AG04449 (cell line): Measurements from ENCODE around the gene WDR83.

Experiments
- CTCF ChIA-PET: fragments of 350-600 bp; formaldehyde crosslinking; extraction: SDS; loops from one replicate; lab custom pipeline; 2021; ENCODE audit warnings: antibody characterized with exemption; lab: Yijun Ruan, JAX
- POLR2A ChIA-PET: fragments of 400-600, 350-600 bp; formaldehyde crosslinking; extraction: SDS; loops from one replicate; lab custom pipeline; 2020; ENCODE audit warnings: antibody characterized with exemption, inconsistent platforms; lab: Yijun Ruan, JAX
- DNase-seq: peaks from one replicate; pipeline ENCODE4 v3.0.0-alpha.2; 2010; ENCODE audit warnings: low read depth, low spot score
- H3K4me3 ChIP-seq: 2 replicates; pipeline ENCODE4 v1.5.1; 2011; ENCODE audit warnings: low read depth, mild to moderate bottlenecking, control low read depth, low read length
- CTCF ChIP-seq: IDR thresholded peaks from one replicate; pipeline ENCODE4 v1.5.1; 2011; ENCODE audit warnings: mild to moderate bottlenecking, moderate library complexity, low read length, control low read depth, inconsistent platforms; ENCODE audit not compliant: insufficient read depth; ENCODE audit errors: missing control alignments

Gene WDR83

GRCh38 chr19:12692960-12693359 lies 26.4 kb downstream of the WDR83 start:
- no peak for DNase-seq
- ChIA-PET CTCF (interaction anchor here (1.9 kb wide), 1 partner anchor 16 kb away, joined by 5 read pairs; no protein-coding TSS in a partner anchor), POLR2A (no interaction called here)
- H3K4me3 ChIP-seq = no peak overlapping the region
- TF ChIP-seq CTCF = no peak

GRCh38 chr19:12694641-12695040 lies 28.0 kb downstream of the WDR83 start:
- CTCF ChIA-PET = interaction anchor here (1.1 to 2.8 kb wide), 3 partner anchors 18 to 153 kb away, joined by 3 to 17 read pairs (median 5); no protein-coding TSS in a partner anchor
- POLR2A ChIA-PET = interaction anchor here (2.2 kb wide), 1 partner anchor 13 kb away, joined by 12 read pairs; the partner anchor contains the start of gene DHPS

DNA sequence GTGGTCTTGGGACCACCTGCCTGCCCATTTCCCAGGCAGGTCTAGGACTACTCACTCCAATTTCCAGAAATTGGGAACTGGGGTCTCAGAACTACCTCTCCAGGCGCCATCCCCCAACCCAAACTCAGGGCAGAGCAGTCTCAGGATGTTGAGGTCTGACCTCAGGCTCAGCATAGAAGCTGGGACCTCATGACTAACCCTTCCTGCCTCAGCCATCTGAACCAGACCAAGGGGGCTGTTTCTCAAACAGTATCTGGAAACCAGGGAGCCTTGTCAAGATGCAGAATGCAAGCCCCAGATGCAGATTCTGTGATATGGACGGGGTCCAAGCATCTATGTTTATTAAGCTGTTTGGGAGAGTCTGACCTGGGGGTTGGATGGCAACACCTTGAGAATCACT lies 28.5 kb downstream of the WDR83 start:
- CTCF ChIA-PET = interaction anchor here (1.0 to 2.8 kb wide), 3 partner anchors 9 to 152 kb away, joined by 3 to 17 read pairs (median 4); no protein-coding TSS in a partner anchor

More at GRCh38 chr19:12694641-12695040, 28.0 kb downstream of the WDR83 start:
- no peak overlapping the region for H3K4me3 ChIP-seq
- no peak for TF ChIP-seq CTCF
- no peak for DNase-seq

DNA sequence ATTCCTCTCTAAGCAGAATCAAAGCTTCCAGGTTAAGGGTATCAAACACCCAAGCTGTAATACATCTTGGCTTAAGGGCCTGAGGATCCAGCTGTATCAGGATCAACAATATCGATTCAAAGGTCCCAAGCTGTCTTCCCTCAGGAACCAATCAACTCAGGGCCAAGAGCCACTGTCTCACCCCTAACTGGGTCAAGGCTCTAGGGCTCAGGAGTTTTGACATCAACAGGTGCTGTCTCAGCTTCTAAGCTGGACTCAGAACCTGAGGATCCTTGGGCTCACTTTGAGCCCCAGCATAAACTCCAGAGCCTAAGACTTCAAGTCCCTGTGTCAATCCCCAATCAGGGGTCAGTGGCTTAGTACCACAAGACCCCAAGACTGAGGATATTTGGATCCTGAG lies 28.9 kb downstream of the WDR83 start:
- ChIA-PET POLR2A (interaction anchor here (2.0 to 2.2 kb wide), 2 partner anchors 14 to 97 kb away, joined by 8 to 12 read pairs; partner anchors contain the start of genes DHPS and JUNB), CTCF (interaction anchor here (1.0 to 2.8 kb wide), 3 partner anchors 9 to 152 kb away, joined by 3 to 17 read pairs (median 4); no protein-coding TSS in a partner anchor)
- peak overlapping the region; percentile 97 for H3K4me3 ChIP-seq
- no peak for DNase-seq
- no peak for TF ChIP-seq CTCF

More for the DNA sequence above, 28.5 kb downstream of the WDR83 start:
- DNase-seq = no peak
- no peak for TF ChIP-seq CTCF
- no peak overlapping the region; the same call in 1 of the 2 replicates for H3K4me3 ChIP-seq
- POLR2A ChIA-PET = interaction anchor here (2.2 kb wide), 1 partner anchor 14 kb away, joined by 12 read pairs; the partner anchor contains the start of gene DHPS

- CTCF ChIA-PET = interaction anchor here (1.0 to 2.8 kb wide), 7 partner anchors 8 to 152 kb away, joined by 3 to 17 read pairs (median 6); no protein-coding TSS in a partner anchor
- peak overlapping the region; percentile 97 for H3K4me3 ChIP-seq
- no peak for DNase-seq
- POLR2A ChIA-PET = interaction anchor here (0.6 to 2.2 kb wide), 8 partner anchors 9 to 96 kb away, joined by 3 to 12 read pairs (median 4); partner anchors contain the start of genes DHPS, JUNB and TRIR
- TF ChIP-seq CTCF = no peak
Observed at GRCh38 chr19:12695997-12696365, 29.4 kb downstream of the WDR83 start.
